Naive thymus-derived CD4-positive, alpha-beta T cell (primary cell): ENCODE measurements around the gene ZNF575. TPM values are rescaled to one million over a fixed set of nuclear protein-coding genes. Genes with fewer than 3 reads are reported as not detected.

ENCODE experiments used
- ATAC-seq: fragments of 150-1000 bp; cut with Tn5 transposase; 2 replicates; pipeline ENCODE4 v1.10.0; 2021; ENCODE audit warnings: mild to moderate bottlenecking, moderate library complexity
- CTCF ChIA-PET: fragments of 350-600 bp; sonication (Branson Sonifier 250); formaldehyde crosslinking; loops from one replicate; lab custom pipeline; 2021; ENCODE audit warnings: antibody characterized with exemption; lab: Charles Lee
- POLR2A ChIA-PET: fragments of 350-600 bp; sonication (Branson Sonifier 250); formaldehyde crosslinking; loops from one replicate; lab custom pipeline; 2021; ENCODE audit warnings: antibody characterized with exemption, inconsistent platforms; lab: Charles Lee
- DNase-seq, 9 donors: peaks; one replicate each; pipeline versions ENCODE4 v3.0.0 to v3.0.0-alpha.2; 2020 to 2022; ENCODE audit warnings: mixed read lengths in 1 of 9
- H3K27ac ChIP-seq: one replicate; pipeline ENCODE4 v1.7.0; 2013; ENCODE audit warnings: mild to moderate bottlenecking, low read depth, low read length, moderate library complexity
- H3K27me3 ChIP-seq, 2 donors: one replicate each; pipeline ENCODE4 v1.7.0; 2013; ENCODE audit warnings: low read length in 2 of 2, mild to moderate bottlenecking in 2 of 2, moderate library complexity in 2 of 2; ENCODE audit not compliant: control insufficient read depth in 2 of 2, insufficient read depth in 2 of 2
- H3K36me3 ChIP-seq, 3 experiments: 1 replicate in 2 of 3; 2 replicates in 1 of 3; pipeline ENCODE4 v1.7.0; 2013; ENCODE audit warnings: low read length in 3 of 3, mild to moderate bottlenecking in 3 of 3, moderate library complexity in 1 of 3; ENCODE audit not compliant: insufficient read depth in 3 of 3, control insufficient read depth in 2 of 3
- H3K4me1 ChIP-seq, 2 donors: one replicate each; pipeline ENCODE4 v1.7.0; 2013; ENCODE audit warnings: low read length in 2 of 2, mild to moderate bottlenecking in 2 of 2, moderate library complexity in 1 of 2; ENCODE audit not compliant: control insufficient read depth in 2 of 2, insufficient read depth in 2 of 2
- H3K4me3 ChIP-seq: 2 replicates; pipeline ENCODE4 v1.7.0; 2013; ENCODE audit warnings: mild to moderate bottlenecking, low read length
- H3K9me3 ChIP-seq, 3 experiments: 1 replicate in 2 of 3; 2 replicates in 1 of 3; pipeline ENCODE4 v1.7.0; 2013; ENCODE audit warnings: low read length in 3 of 3; ENCODE audit not compliant: control insufficient read depth in 2 of 3
- H3K27ac Mint-ChIP-seq, 9 donors: one replicate each; pipeline ENCODE4 v1.8.0; 2020 to 2022; ENCODE audit warnings: mixed read lengths in 9 of 9, mild to moderate bottlenecking in 8 of 9, moderate library complexity in 5 of 9, inconsistent platforms in 2 of 9
- H3K27me3 Mint-ChIP-seq, 5 donors: one replicate each; pipeline ENCODE4 v1.8.0; 2021 to 2022; ENCODE audit warnings: mixed read lengths in 5 of 5, mild to moderate bottlenecking in 1 of 5
- H3K36me3 Mint-ChIP-seq, 5 donors: one replicate each; pipeline ENCODE4 v1.8.0; 2020 to 2022; ENCODE audit warnings: mixed read lengths in 5 of 5, mild to moderate bottlenecking in 3 of 5, inconsistent platforms in 1 of 5
- H3K4me1 Mint-ChIP-seq, 7 donors: one replicate each; pipeline ENCODE4 v1.8.0; 2020 to 2022; ENCODE audit warnings: mixed read lengths in 7 of 7, mild to moderate bottlenecking in 3 of 7, inconsistent platforms in 1 of 7
- H3K4me3 Mint-ChIP-seq, 10 donors: one replicate each; pipeline ENCODE4 v1.8.0; 2020 to 2022; ENCODE audit warnings: mild to moderate bottlenecking in 10 of 10, mixed read lengths in 10 of 10, moderate library complexity in 6 of 10, inconsistent platforms in 2 of 10
- H3K9me3 Mint-ChIP-seq, 11 donors: one replicate each; pipeline ENCODE4 v1.8.0; 2020 to 2022; ENCODE audit warnings: mixed read lengths in 11 of 11, mild to moderate bottlenecking in 4 of 11, inconsistent platforms in 1 of 11, moderate library complexity in 1 of 11
- intact Hi-C, 2 donors: fragments of 100-400 bp; cut with micrococcal nuclease; formaldehyde crosslinking; loops; one replicate each; pipeline ENCODE4 v1.15.1; 2023
- polyA plus RNA-seq, 2 donors: library from polyadenylated mRNA; unstranded; fragments of 300-500 nt; fragmentation: Illumina TruSeq; gene quantifications; one replicate each; pipeline ENCODE4 v1.2.3, GENCODE V29; 2021
- total RNA-seq, 6 experiments: library from RNA in 5 of 6; stranded (reverse) in 5 of 6; gene quantifications; 1 replicate in 5 of 6; 2 replicates in 1 of 6; pipeline ENCODE4 v1.2.3 and lab custom pipeline; 2021 to 2026

Gene ZNF575
- total and polyA plus RNA-seq, 7 experiments from 2014 or later: 2.7 to 10.7 (median 5.0) TPM

DNA sequence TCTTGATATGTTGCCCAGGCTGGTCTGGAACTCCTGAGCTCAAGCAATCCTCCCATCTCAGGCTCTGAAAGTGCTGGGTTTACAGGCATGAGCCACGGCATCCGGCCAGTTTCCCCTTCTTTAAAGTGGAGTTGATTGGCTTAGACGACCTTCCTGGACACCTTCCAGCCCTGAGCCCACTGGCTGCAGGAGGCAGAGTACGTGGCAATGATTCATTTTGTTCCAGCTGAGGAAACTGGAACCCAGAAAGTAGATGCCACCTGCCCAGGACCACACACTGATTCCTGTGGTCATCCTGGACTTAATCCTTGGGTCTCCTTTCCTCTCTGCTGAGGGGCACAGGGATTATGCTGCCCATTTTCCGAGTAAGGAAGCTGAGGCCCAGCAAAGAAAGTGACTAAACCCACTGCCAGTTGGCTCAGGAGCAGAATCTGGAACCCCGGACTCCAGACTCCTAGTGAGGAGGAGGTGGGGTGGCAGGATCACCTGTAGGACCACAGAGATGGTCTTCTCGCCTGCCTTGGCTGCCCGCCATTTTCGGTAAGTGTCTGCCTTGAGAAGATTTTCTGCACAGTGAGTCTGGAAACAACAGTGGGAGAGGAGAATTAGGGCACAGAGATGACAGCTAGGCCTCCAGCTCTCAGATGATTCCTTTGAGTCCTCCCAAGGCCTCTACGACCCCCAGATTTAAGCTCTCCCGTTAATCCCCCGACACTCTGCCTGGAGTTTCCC is 41.6 kb downstream of the ZNF575 start:
- POLR2A ChIA-PET: interaction anchor here (0.6 to 5.1 kb wide), 10 partner anchors 9 to 180 kb away, joined by 3 to 51 read pairs (median 4); partner anchors contain the start of genes IRGQ, SMG9, ZNF575 and ZNF576
- H3K27me3 Mint-ChIP-seq: peaks cover 0 to 5% (median 0%) of the 10 kb centered on the region in 5 donors
- peaks cover 26 to 63% (median 52%) of the 10 kb centered on the region in 7 donors for H3K4me1 Mint-ChIP-seq

DNA sequence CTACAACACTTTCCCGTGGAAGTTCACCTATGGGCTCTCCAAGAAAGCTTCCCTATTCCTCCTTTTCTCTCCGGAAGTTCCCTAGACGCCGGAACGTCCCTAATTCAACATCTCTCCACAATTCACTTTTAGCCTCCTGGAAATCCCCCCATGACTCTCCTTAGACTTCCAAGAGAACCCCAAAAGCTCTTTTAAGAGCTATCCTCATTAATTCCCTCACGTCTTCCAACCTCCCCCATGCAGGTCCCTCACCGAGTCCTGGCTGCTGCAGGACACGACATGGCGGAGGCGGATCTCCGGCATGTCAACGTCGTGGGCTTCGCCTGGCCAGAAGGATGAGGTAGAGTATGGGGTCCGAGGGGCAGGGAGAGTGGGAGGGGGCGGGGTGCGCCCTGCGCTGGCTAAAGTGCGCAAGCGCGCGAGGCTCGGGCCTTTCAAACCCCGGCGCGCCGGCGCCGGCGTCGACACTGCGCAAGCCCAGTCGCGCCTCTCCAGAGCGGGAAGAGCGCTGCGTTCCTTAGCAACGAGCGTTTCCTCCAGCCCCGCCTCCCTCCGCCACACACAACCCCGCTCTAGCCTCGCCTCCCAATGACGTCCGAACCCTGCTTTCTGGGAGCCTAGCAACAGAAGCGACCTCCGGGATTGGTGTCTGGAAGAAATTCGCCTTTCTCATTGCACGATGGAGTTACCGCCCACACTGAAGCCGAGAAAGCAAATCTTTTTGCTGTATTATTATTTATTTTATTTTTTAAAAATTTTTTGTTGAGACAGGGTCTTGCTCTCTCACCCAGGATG is 42.4 kb downstream of the ZNF575 start, which contains the start of the genes PINLYP and XRCC1:
TSS of gene PINLYP (plus strand) at position 646 of the 795 bp plus-strand sequence. CDS start 1,391 bp downstream, outside the sequence.
TSS of gene XRCC1 (minus strand) at position 372 of the 795 bp plus-strand sequence. CDS start at position 303, 69 bp downstream.
- peak within 1 kb of the TSS; percentile 93 to 99 (median 96) for H3K27ac Mint-ChIP-seq
- H3K27me3 ChIP-seq: no peaks in the 10 kb centered on the region
- H3K36me3 Mint-ChIP-seq: peaks cover 0 to 10% (median 3%) of the 10 kb centered on the region in 5 donors
- H3K4me3 Mint-ChIP-seq: peak within 1 kb of the TSS; percentile 92 to 98 (median 96)
- H3K4me1 Mint-ChIP-seq: peaks cover 26 to 63% (median 51%) of the 10 kb centered on the region in 7 donors
- no peaks in the 10 kb centered on the region for H3K36me3 ChIP-seq
- ChIA-PET CTCF (interaction anchor here (0.6 to 3.4 kb wide), 6 partner anchors 10 to 136 kb away, joined by 3 to 36 read pairs (median 3); partner anchors contain the start of genes IRGQ and ZNF576), POLR2A (interaction anchor here (0.6 to 5.1 kb wide), 10 partner anchors 10 to 180 kb away, joined by 3 to 51 read pairs (median 4); partner anchors contain the start of genes IRGQ, SMG9, ZNF575 and ZNF576)
- peaks cover 0 to 1% (median 0%) of the 10 kb centered on the region in 11 donors for H3K9me3 Mint-ChIP-seq
- DNase-seq (peak; percentile 85 to 99 (median 95)), ATAC-seq (peak; percentile 99)
- peaks cover 12 to 14% of the 10 kb centered on the region in 2 donors for H3K4me1 ChIP-seq
- H3K4me3 ChIP-seq: peak within 1 kb of the TSS; percentile 77
- H3K9me3 ChIP-seq: no peaks in the 10 kb centered on the region
- peak within 1 kb of the TSS; percentile 98 for H3K27ac ChIP-seq
- intact Hi-C loops: loop anchor here (1.0 to 5.0 kb wide), 9 partner anchors 13 to 180 kb away; partner anchors contain the start of genes IRGQ (in 2 of the 2), ZNF428 (in 2 of the 2), ZNF575 (in 2 of the 2) and ZNF576 (in 2 of the 2)
- H3K27me3 Mint-ChIP-seq: peaks cover 0 to 5% (median 0%) of the 10 kb centered on the region in 5 donors

More for the DNA sequence above, 41.6 kb downstream of the ZNF575 start:
- H3K4me1 ChIP-seq: peaks cover 12 to 18% of the 10 kb centered on the region in 2 donors
- H3K9me3 ChIP-seq: no peaks in the 10 kb centered on the region
- CTCF ChIA-PET: interaction anchor here (0.7 to 3.4 kb wide), 6 partner anchors 10 to 136 kb away, joined by 3 to 36 read pairs (median 3); partner anchors contain the start of genes IRGQ and ZNF576
- Mint-ChIP-seq H3K9me3 (peaks cover 0 to 1% (median 0%) of the 10 kb centered on the region in 11 donors), H3K4me3 (peak overlapping the region; percentile 92 to 98 (median 96)), H3K36me3 (peaks cover 0 to 15% (median 3%) of the 10 kb centered on the region in 5 donors), H3K27ac (peak overlapping the region; percentile 93 to 99 (median 96))
- no peaks in the 10 kb centered on the region for H3K27me3 ChIP-seq
- H3K27ac ChIP-seq: peak overlapping the region; percentile 98
- ATAC-seq (no peak), DNase-seq (no peak)
- H3K4me3 ChIP-seq: peak overlapping the region; percentile 77
- intact Hi-C loops: loop anchor here (1.0 to 5.0 kb wide), 9 partner anchors 12 to 181 kb away; partner anchors contain the start of genes IRGQ (in 2 of the 2), ZNF428 (in 2 of the 2), ZNF575 (in 2 of the 2) and ZNF576 (in 2 of the 2)
- H3K36me3 ChIP-seq: no peaks in the 10 kb centered on the region

GRCh38 chr19:43575955-43576878 is 43.2 kb downstream of the ZNF575 start:
- H3K27me3 ChIP-seq: no peaks in the 10 kb centered on the region
- H3K4me3 Mint-ChIP-seq: peak overlapping the region; percentile 70 to 98 (median 93)
- ATAC-seq (no peak), DNase-seq (peak in 1 of 9 donors; percentile 16)
- ChIA-PET CTCF (interaction anchor here (1.0 to 3.4 kb wide), 3 partner anchors 20 to 21 kb away, joined by 3 to 36 read pairs (median 3); partner anchors contain the start of genes IRGQ and ZNF576), POLR2A (interaction anchor here (1.3 to 5.1 kb wide), 2 partner anchors 20 to 113 kb away, joined by 3 to 51 read pairs; partner anchors contain the start of genes IRGQ and ZNF576)
- peak overlapping the region; percentile 81 for H3K27ac ChIP-seq
- no peaks in the 10 kb centered on the region for H3K36me3 ChIP-seq
- peaks cover 0 to 1% (median 0%) of the 10 kb centered on the region in 11 donors for H3K9me3 Mint-ChIP-seq
- intact Hi-C loops: loop anchor here (1.0 to 5.0 kb wide), 9 partner anchors 14 to 179 kb away; partner anchors contain the start of genes IRGQ (in 2 of the 2), ZNF428 (in 2 of the 2), ZNF575 (in 2 of the 2) and ZNF576 (in 2 of the 2)
- H3K36me3 Mint-ChIP-seq: peaks cover 0 to 8% (median 3%) of the 10 kb centered on the region in 5 donors
- peaks cover 12 to 14% of the 10 kb centered on the region in 2 donors for H3K4me1 ChIP-seq
- H3K27ac Mint-ChIP-seq: peak overlapping the region; percentile 72 to 98 (median 93)
- H3K4me3 ChIP-seq: peak overlapping the region; percentile 52
- H3K4me1 Mint-ChIP-seq: peaks cover 22 to 56% (median 45%) of the 10 kb centered on the region in 7 donors
- no peaks in the 10 kb centered on the region for H3K9me3 ChIP-seq
- peaks cover 0 to 5% (median 0%) of the 10 kb centered on the region in 5 donors for H3K27me3 Mint-ChIP-seq

DNA sequence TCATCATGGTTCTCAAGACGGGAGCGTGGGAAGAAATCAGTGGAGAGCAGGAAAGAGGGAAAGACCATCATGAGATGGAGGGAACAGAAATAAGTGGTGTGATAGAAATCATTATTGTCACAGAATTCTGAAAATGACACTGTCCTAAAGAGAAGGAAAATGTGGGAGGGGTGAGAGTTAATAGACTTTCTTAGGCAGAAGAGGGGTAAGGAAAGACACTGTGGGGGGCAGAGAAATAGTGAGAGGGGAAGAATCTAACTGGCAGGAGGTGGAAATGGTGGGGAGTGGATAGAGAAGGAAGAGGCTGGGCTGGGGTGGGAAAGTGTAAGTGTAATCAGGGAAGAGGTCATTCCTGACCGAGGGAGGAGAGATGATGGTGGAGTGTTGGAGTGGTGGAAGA is 45.8 kb downstream of the ZNF575 start:
- Histone ChIP-seq H3K4me1 (peaks cover 12 to 18% of the 10 kb centered on the region in 2 donors), H3K27me3 (no peaks in the 10 kb centered on the region), H3K36me3 (no peaks in the 10 kb centered on the region), H3K4me3 (no peak overlapping the region), H3K9me3 (no peaks in the 10 kb centered on the region), H3K27ac (no peak overlapping the region)
- H3K4me3 Mint-ChIP-seq: peak overlapping the region in 9 of 10 donors; percentile 6 to 86 (median 48)
- H3K27me3 Mint-ChIP-seq: peaks cover 0 to 5% (median 0%) of the 10 kb centered on the region in 5 donors
- DNase-seq (no peak), ATAC-seq (no peak)
- peaks cover 0 to 1% (median 0%) of the 10 kb centered on the region in 11 donors for H3K9me3 Mint-ChIP-seq
- peaks cover 0 to 5% (median 0%) of the 10 kb centered on the region in 5 donors for H3K36me3 Mint-ChIP-seq
- intact Hi-C loops: loop anchor here in 1 of 2 donors (5.0 kb wide), 1 partner anchor 116 kb away; no protein-coding TSS in a partner anchor
- H3K27ac Mint-ChIP-seq: peak overlapping the region in 6 of 9 donors; percentile 32 to 73 (median 54)
- H3K4me1 Mint-ChIP-seq: peaks cover 12 to 51% (median 32%) of the 10 kb centered on the region in 7 donors
- CTCF ChIA-PET: no interaction called here
- POLR2A ChIA-PET: interaction anchor here (0.9 kb wide), 1 partner anchor 17 kb away, joined by 3 read pairs; the partner anchor contains the start of gene IRGQ

GRCh38 chr19:43581467-43581866 is 48.5 kb downstream of the ZNF575 start:
- H3K4me3 ChIP-seq: no peak overlapping the region
- POLR2A ChIA-PET: no interaction called here
- H3K27ac Mint-ChIP-seq: peak overlapping the region in 5 of 9 donors; percentile 8 to 92 (median 53)
- H3K9me3 Mint-ChIP-seq: no peaks in the 10 kb centered on the region
- H3K4me1 Mint-ChIP-seq: peaks cover 7 to 44% (median 24%) of the 10 kb centered on the region in 7 donors
- H3K27me3 ChIP-seq: no peaks in the 10 kb centered on the region
- H3K36me3 ChIP-seq: no peaks in the 10 kb centered on the region
- no peak for ATAC-seq
- H3K9me3 ChIP-seq: no peaks in the 10 kb centered on the region
- H3K4me1 ChIP-seq: peaks cover 0 to 4% of the 10 kb centered on the region in 2 donors
- peaks cover 0 to 11% (median 0%) of the 10 kb centered on the region in 5 donors for H3K36me3 Mint-ChIP-seq
- peaks cover 0 to 5% (median 0%) of the 10 kb centered on the region in 5 donors for H3K27me3 Mint-ChIP-seq
- intact Hi-C loops: no loop called here
- CTCF ChIA-PET: interaction anchor here (0.6 kb wide), 1 partner anchor 53 kb away, joined by 3 read pairs; no protein-coding TSS in a partner anchor
- H3K4me3 Mint-ChIP-seq: peak overlapping the region in 2 of 10 donors; percentile 12 to 84
- H3K27ac ChIP-seq: no peak overlapping the region
- DNase-seq: no peak
